HepG2 (cell line): Measurements from ENCODE around the gene TCF12. TPM values are rescaled to one million over a fixed set of nuclear protein-coding genes. Genes with fewer than 3 reads are reported as not detected.
"Not testable (repeated sequence)": the region's sequence is repeated elsewhere in the genome, so short reads cannot be mapped to it uniquely, and the experiment has no call there.

Source experiments
- ATAC-seq: fragments of 200-7000 bp; cut with Tn5 transposase; 3 replicates; pipeline ENCODE4 v1.9.1; 2020; ENCODE audit warnings: mild to moderate bottlenecking, moderate library complexity
- BruUV-seq: library from RNA; stranded (reverse); fragments of 400-500 nt; replicated peaks from 2 replicates; lab custom pipeline; 2021; lab: Mats Ljungman, UMichigan
- CTCF ChIA-PET: fragments of 300-600 bp; formaldehyde crosslinking; extraction: SDS; loops from one replicate; lab custom pipeline; 2021; ENCODE audit warnings: low total read pairs, inconsistent platforms, low intra/inter-chr PET ratio; lab: Yijun Ruan, JAX
- POLR2A ChIA-PET: fragments of 350-600 bp; sonication (Branson Sonifier 250); formaldehyde crosslinking; loops from one replicate; lab custom pipeline; 2020; ENCODE audit warnings: antibody characterized with exemption, inconsistent platforms; lab: Yijun Ruan, JAX
- DNase-seq: peaks from one replicate; pipeline ENCODE4 v3.0.0-alpha.2; 2015; ENCODE audit warnings: low spot score
- FAIRE-seq: peaks from 3 replicates; lab custom pipeline; 2011; peaks lifted over from hg19 to GRCh38; lab: Jason Lieb, UNC
- H2AFZ ChIP-seq: one replicate; pipeline ENCODE4 v1.6.1; 2011; ENCODE audit warnings: low read length, inconsistent platforms
- H3K27ac ChIP-seq: fragments of 300-600 bp; 3 replicates; pipeline ENCODE4 v1.8.0; 2011; ENCODE audit warnings: mixed run types, mild to moderate bottlenecking, mixed read lengths, low read length, inconsistent platforms; ENCODE audit not compliant: insufficient read depth; ENCODE audit errors: extremely low read length
- H3K27me3 ChIP-seq, 2 experiments: fragments of 200-600 bp in 1 of 2; 2 replicates in 1 of 2; 3 replicates in 1 of 2; pipeline versions ENCODE4 v1.6.0 to v1.8.0; 2011; ENCODE audit warnings: low read length in 2 of 2, mild to moderate bottlenecking in 2 of 2, moderate library complexity in 2 of 2, inconsistent platforms in 1 of 2; ENCODE audit not compliant: insufficient read depth in 2 of 2, control insufficient read depth in 1 of 2
- H3K36me3 ChIP-seq, 2 experiments: fragments of 200-600 bp in 1 of 2; replicated peaks in 1 of 2; 2 replicates in 1 of 2; 3 replicates in 1 of 2; pipeline versions ENCODE4 v1.5.1 to v1.8.0; 2011; ENCODE audit warnings: low read length in 2 of 2, inconsistent platforms in 1 of 2; ENCODE audit not compliant: insufficient read depth in 2 of 2, control insufficient read depth in 1 of 2
- H3K4me1 ChIP-seq: 2 replicates; pipeline ENCODE4 v1.5.1; 2012; ENCODE audit warnings: low read length, inconsistent platforms; ENCODE audit not compliant: insufficient read depth
- H3K4me2 ChIP-seq: 2 replicates; pipeline ENCODE4 v1.6.0; 2011; ENCODE audit warnings: low read depth, low read length, inconsistent platforms
- H3K4me3 ChIP-seq, 3 experiments: fragments of 200-600 bp in 1 of 3; sonication (generic), shearing (Covaris generic) in 1 of 3; replicated peaks in 1 of 3; 2 replicates each; pipeline ENCODE4 v1.5.1; 2011 to 2016; ENCODE audit warnings: low read length in 3 of 3, inconsistent platforms in 2 of 3, low read depth in 2 of 3, mild to moderate bottlenecking in 2 of 3, control low read depth in 1 of 3, mixed read lengths in 1 of 3; ENCODE audit not compliant: insufficient read depth in 1 of 3
- H3K79me2 ChIP-seq: one replicate; pipeline ENCODE4 v1.6.1; 2011; ENCODE audit warnings: low read length, inconsistent platforms; ENCODE audit not compliant: insufficient read depth
- H3K9ac ChIP-seq: 2 replicates; pipeline ENCODE4 v1.6.0; 2011; ENCODE audit warnings: mild to moderate bottlenecking, low read depth, low read length, inconsistent platforms; ENCODE audit not compliant: insufficient read depth
- H3K9me3 ChIP-seq: 2 replicates; pipeline ENCODE4 v1.5.1; 2012; ENCODE audit warnings: mild to moderate bottlenecking, low read length
- H4K20me1 ChIP-seq: 2 replicates; pipeline ENCODE4 v1.6.0; 2011; ENCODE audit warnings: inconsistent platforms, mild to moderate bottlenecking, low read length, moderate library complexity; ENCODE audit not compliant: insufficient read depth
- JDP2 ChIP-seq: sonication (generic); formaldehyde crosslinking; IDR thresholded peaks from 2 replicates; pipeline ENCODE4 v1.8.1; 2022; ENCODE audit warnings: missing genetic modification reagents, borderline replicate concordance
- MAFF ChIP-seq: IDR thresholded peaks from 2 replicates; pipeline ENCODE4 v1.6.1; 2011; ENCODE audit warnings: low read depth, low read length, improper control_type of control experiment
- MAFK ChIP-seq, 2 experiments: IDR thresholded peaks in 1 of 2; conservative IDR thresholded peaks in 1 of 2; 2 replicates each; pipeline ENCODE4 v1.6.1; 2011; ENCODE audit warnings: improper control_type of control experiment in 2 of 2, low read length in 2 of 2
- ZNF143 ChIP-seq: sonication (generic); formaldehyde crosslinking; IDR thresholded peaks from 2 replicates; pipeline ENCODE4 v1.4.0; 2020; ENCODE audit warnings: missing genetic modification reagents
- ZNF510 ChIP-seq: sonication (generic); formaldehyde crosslinking; IDR thresholded peaks from 2 replicates; pipeline ENCODE4 v1.4.0; 2020; ENCODE audit warnings: low read depth, mild to moderate bottlenecking, missing genetic modification reagents
- ZNF552 ChIP-seq: sonication (generic); formaldehyde crosslinking; IDR thresholded peaks from 2 replicates; pipeline ENCODE4 v1.9.0; 2022; ENCODE audit warnings: missing genetic modification reagents, mild to moderate bottlenecking, borderline replicate concordance
- WGBS: methylation state at CpG from one replicate; pipeline ENCODE4 v1.1.6; 2017; ENCODE audit warnings: low lambda C conversion rate; 5-methylcytosine and 5-hydroxymethylcytosine counted together
- in situ Hi-C: cut with HindIII; loops from 2 replicates; pipeline ENCODE4 v1.10.0; 2017; ENCODE audit warnings: low pct_unique_long_range_greater_than_20kb; ENCODE audit not compliant: extremely low pct_ligation_motif_present
- intact Hi-C: fragments of 100-400 bp; cut with micrococcal nuclease; formaldehyde crosslinking; loops from one replicate; pipeline ENCODE4 v1.10.0; 2022; ENCODE audit not compliant: unreplicated experiment
- polyA plus RNA-seq, 8 experiments: library from polyadenylated mRNA; depleted of rRNA in 3 of 8; stranded (reverse) in 7 of 8; unstranded in 1 of 8; fragments of >200 nt; fragmentation: Illumina TruSeq in 4 of 8; extraction: Trizol in 4 of 8; gene quantifications; 2 replicates each; pipeline versions ENCODE4 v1.2.1 to v1.2.3, GENCODE V29; 2011 to 2016; ENCODE audit warnings: low read depth in 4 of 8, missing spikeins in 1 of 8, mixed read lengths in 1 of 8; ENCODE audit not compliant: insufficient read depth in 1 of 8
- total RNA-seq, 5 experiments: library from RNA; depleted of rRNA; stranded (reverse); fragments of >200 nt; fragmentation: Illumina TruSeq; extraction: Trizol; gene quantifications; 2 replicates each; pipeline ENCODE4 v1.2.3, GENCODE V29; 2016; ENCODE audit warnings: low read depth in 1 of 5

The TCF12 gene
- total and polyA plus RNA-seq, 2 of the 13 experiments (the other 11 are each of a cell fraction or from before 2014, with no cell fraction given), result 48.6 to 51.1 TPM

DNA sequence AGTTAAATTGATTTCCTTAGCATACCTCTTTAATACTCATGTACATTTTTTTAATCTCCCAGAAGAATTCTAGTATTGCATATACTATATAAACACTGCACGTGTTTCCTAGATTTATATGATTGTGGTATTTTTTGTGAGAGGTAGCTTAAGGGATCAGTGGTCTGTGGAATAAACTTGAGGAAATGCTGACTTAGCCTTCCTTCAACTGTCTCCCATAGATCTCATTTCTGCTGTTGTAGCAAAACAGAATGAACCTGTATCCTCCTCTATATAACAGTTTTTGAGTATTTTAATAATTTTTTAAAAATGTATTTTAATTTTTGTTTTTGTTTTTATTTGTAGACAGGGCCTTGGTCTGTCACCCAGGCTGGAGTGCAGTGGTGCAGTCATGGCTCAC is 86.8 kb downstream of the TCF12 start:
- H3K9ac ChIP-seq, result no peak overlapping the region
- H4K20me1 ChIP-seq, result no peaks in the 10 kb centered on the region
- no TSS peak for BruUV-seq
- no peaks in the 10 kb centered on the region for H3K9me3 ChIP-seq
- H3K27me3 ChIP-seq, result no peaks in the 10 kb centered on the region
- no peak overlapping the region for H3K27ac ChIP-seq
- FAIRE-seq (no peak), DNase-seq (no peak), ATAC-seq (no peak)
- TF ChIP-seq MAFF, result peak; percentile 80
- no peak for TF ChIP-seq ZNF510
- no peak for TF ChIP-seq JDP2
- peak; percentile 86 to 87 for TF ChIP-seq MAFK (conservative IDR thresholded peaks at IDR 0.05 in 1 of 2, IDR thresholded peaks at IDR 0.05 in 1 of 2; ENCODE audit: low read length in 2 of 2)
- no peak for TF ChIP-seq ZNF143 (CRISPR knock-in tag)
- TF ChIP-seq ZNF552 (CRISPR knock-in tag), result no peak
- intact Hi-C loops, result no loop called here
- in situ Hi-C loops, result no loop called here
- 95% methylated on average over 1 of the region's 1 CpG for WGBS
- no peaks in the 10 kb centered on the region for H3K4me1 ChIP-seq
- ChIA-PET CTCF (no interaction called here), POLR2A (no interaction called here)
- no peak overlapping the region for H2AFZ ChIP-seq
- H3K4me3 ChIP-seq, result no peak overlapping the region
- 0 out of 5 replicates have a peak, but pooled peaks cover 0 to 3% of the 10 kb centered on the region in 2 experiments for H3K36me3 ChIP-seq
- no peak overlapping the region for H3K4me2 ChIP-seq
- H3K79me2 ChIP-seq, result peaks cover 34% of the 10 kb centered on the region

- DNase-seq, CTCF ChIA-PET, intact Hi-C loops, H4K20me1 ChIP-seq, H2AFZ ChIP-seq, H3K4me1 ChIP-seq, H3K27ac ChIP-seq, ATAC-seq, H3K9ac ChIP-seq, FAIRE-seq, in situ Hi-C loops, H3K4me3 ChIP-seq, H3K4me2 ChIP-seq, H3K36me3 ChIP-seq, H3K9me3 ChIP-seq, POLR2A ChIA-PET, BruUV-seq, H3K27me3 ChIP-seq: not testable (repeated sequence)
- peaks cover 45% of the 10 kb centered on the region for H3K79me2 ChIP-seq
- WGBS, result 90% methylated on average over 1 of the region's 1 CpG
These were observed 89.4 kb downstream of the TCF12 start for GRCh38 chr15:57007797-57008196.
